Epithelial cell of esophagus (primary cell): ENCODE results near the gene METTL22.

ENCODE experiments used
- DNase-seq: peaks from one replicate; pipeline ENCODE4 v3.0.0; 2010; ENCODE audit warnings: low read depth
- H3K4me3 ChIP-seq: 2 replicates; pipeline ENCODE4 v1.5.1; 2011; ENCODE audit warnings: mild to moderate bottlenecking, low read length, control low read depth
- TF ChIP-seq, protein P1 (sequence below): IDR thresholded peaks from 2 replicates; pipeline ENCODE4 v1.5.1; 2011; ENCODE audit warnings: low read depth, mild to moderate bottlenecking, low read length, control low read depth, inconsistent platforms; ENCODE audit not compliant: insufficient read depth; ENCODE audit errors: missing control alignments

The METTL22 gene

DNA sequence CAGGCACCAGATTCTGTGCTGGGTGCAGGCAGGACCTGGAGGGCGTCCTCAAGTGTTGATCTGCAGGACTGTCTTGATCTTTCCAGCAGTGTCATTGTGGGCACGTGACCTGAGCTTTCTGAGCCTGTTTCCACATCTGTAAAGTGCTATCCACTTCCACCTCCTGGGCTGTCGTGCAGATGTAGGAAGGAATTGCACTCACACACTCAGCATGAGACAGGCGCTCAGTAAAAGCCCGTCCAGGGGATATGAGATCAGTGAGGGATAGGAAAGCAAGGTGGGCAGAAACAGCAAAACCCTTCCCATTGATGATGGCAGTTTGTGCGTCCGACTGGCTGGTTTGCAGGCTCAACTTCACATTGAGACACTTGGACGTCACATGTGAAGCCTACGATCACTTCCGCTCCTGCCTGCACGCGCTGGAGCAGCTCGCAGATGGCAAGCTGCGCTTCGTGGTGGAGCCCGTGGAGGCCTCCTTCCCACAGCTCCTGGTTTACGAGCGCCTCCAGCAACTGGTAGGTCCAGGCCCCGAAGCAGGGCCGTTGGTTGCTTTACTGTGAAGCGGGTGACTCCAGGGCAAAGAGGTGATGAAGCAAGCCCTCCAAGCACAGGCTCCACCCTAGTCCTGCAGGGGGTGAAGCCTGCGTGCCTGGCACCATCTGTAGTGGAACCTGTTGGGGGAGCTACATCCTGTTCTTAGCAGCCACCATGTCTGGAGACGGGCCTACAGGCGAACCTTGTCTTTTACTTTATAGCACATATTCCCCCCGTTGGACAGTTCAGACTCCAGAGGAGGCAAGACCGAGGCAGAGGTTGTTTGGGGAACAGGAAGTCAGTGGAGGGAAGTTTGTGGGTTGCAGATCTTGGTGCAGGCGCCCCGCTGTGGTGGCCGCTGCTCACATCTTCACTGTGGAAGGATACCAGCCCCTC, 23.0 kb downstream of the METTL22 start:
- H3K4me3 ChIP-seq, result no peak overlapping the region
- TF ChIP-seq, protein P1, sequence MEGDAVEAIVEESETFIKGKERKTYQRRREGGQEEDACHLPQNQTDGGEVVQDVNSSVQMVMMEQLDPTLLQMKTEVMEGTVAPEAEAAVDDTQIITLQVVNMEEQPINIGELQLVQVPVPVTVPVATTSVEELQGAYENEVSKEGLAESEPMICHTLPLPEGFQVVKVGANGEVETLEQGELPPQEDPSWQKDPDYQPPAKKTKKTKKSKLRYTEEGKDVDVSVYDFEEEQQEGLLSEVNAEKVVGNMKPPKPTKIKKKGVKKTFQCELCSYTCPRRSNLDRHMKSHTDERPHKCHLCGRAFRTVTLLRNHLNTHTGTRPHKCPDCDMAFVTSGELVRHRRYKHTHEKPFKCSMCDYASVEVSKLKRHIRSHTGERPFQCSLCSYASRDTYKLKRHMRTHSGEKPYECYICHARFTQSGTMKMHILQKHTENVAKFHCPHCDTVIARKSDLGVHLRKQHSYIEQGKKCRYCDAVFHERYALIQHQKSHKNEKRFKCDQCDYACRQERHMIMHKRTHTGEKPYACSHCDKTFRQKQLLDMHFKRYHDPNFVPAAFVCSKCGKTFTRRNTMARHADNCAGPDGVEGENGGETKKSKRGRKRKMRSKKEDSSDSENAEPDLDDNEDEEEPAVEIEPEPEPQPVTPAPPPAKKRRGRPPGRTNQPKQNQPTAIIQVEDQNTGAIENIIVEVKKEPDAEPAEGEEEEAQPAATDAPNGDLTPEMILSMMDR, result no peak
- DNase-seq, result no peak

DNA sequence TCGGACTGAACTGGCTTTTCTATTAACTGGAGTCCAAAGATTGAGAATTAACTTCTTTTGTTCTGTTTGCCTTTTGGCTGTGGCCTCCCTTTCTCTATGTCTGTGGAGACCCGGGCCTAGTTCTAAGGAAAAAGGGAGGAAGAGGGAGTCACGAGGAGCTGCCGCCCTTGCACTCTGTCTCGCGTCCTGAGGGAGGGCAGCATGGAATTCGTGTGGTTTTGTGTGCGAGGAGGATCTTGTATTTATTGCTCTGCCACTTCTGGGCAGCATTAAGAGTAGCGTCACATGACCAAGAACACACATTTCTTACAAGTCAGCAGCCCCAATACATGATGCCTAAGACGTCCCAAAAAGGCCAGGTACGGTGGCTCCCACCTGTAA, 23.6 kb downstream of the METTL22 start:
- TF ChIP-seq, protein P1, result no peak
- no peak for DNase-seq
- H3K4me3 ChIP-seq, result no peak overlapping the region

DNA sequence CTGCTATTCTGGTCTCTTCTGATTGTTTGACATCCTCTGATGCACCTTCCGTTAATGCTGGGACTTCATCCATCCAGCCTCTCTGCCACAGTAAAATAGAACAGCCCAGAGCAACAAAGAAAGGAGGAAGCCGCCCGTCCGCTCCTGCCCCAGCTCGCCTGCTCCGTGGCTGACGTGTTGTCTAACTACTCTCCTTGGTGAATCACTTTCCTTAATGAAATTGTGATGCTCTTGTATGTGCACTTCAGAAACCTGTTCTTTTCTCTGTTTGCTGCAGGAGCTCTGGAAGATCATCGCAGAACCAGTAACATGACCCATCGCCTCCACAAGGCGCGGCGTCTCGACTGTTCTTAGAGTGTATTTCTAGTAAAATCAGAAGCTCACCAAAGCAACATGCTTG, 24.3 kb downstream of the METTL22 start:
- TF ChIP-seq, protein P1, result no peak
- peak; percentile 98 for DNase-seq
- no peak overlapping the region for H3K4me3 ChIP-seq

DNA sequence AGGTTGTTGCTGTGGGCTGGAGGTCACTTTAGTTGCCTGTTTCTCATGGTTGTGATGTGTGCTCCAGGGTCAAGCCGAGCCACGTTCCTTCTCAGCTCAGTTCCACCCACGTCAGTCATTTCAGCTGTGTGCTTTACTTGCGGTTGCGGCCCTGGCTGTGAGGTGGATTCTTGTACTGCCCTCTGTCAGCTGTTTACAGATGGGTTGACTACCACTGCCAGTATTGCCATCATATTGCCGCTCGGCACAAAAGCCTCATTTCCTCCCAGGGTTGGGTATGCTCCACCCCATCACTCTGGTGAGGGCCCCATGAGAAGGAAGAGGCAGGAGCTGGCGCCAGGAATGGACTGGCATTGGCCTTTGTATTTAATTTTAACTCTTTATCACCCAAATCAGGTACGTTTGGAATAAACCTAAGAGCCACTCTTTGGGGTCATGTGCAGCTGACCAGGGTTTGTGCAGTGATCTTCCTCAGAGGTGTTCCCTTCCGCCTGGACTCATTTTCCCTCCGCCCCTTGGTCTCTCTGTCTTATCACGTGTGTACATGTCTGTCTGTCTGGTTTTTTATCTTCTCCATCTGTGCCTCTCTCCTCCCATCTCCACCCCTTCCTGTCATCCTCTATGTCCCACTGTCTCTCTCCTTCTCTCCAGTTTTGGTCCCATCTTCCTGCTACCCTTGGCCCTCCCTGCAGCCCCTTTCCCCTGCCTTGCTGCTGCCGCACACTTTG, 25.0 kb downstream of the METTL22 start:
- H3K4me3 ChIP-seq, result no peak overlapping the region
- TF ChIP-seq, protein P1, result no peak
- no peak for DNase-seq

DNA sequence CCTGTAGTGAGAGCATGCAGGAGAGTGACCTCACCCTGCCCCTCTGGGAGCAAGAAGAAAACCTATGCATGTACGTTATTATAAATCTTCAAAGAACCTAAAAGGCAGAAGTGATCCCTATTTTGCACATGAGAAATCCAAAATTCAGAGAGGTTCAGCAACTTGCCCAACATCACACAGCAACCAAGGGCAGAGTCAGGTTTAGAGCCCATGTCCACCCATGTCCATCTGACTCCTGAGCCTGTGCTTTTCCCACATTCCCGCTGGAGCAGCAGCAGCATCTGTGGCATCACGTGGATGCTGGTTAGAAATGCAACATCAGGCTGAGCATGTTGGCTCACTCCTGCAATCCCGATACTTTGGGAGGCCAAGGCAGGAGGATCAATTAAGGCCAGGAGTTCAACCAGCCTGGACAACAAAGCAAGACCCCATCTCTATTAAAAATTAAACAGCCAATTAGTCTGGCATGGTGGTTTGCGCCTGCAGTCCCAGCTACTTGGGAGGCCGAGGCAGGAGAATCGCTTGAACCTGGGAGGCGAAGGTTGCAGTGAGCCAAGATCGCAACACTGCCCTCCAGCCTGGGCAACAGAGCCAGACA, 26.3 kb downstream of the METTL22 start:
- no peak for DNase-seq
- TF ChIP-seq, protein P1, result no peak
- H3K4me3 ChIP-seq, result no peak overlapping the region

DNA sequence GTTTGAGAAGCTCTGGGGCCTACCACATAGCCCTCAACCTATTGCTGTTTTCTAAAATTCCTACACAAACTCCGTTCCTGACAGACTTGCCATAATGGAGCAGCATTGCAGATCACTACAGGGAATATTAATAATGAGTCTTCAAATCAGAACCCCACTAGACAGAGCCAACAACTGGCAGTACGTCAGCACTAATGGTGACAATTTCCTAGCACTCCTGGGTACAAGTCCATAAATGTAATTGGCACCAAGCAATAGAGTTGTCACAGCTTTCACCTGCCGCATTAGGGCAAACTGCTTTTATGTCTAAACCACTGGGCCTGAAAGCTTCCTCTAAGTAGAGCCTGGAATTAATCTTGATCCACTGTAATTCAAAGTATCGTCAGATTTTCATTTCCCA, 27.4 kb downstream of the METTL22 start:
- H3K4me3 ChIP-seq, result no peak overlapping the region
- TF ChIP-seq, protein P1, result no peak
- no peak for DNase-seq
